BLaER1 (cell line): ENCODE results near the gene KRTAP19-1.

Experiments used
- H3K27ac ChIP-seq: shearing (Covaris generic); formaldehyde crosslinking; 2 replicates; pipeline ENCODE4 v1.8.1; 2022
- H3K27me3 ChIP-seq: shearing (Covaris generic); formaldehyde crosslinking; 2 replicates; pipeline ENCODE4 v1.8.1; 2022
- H3K36me3 ChIP-seq: shearing (Covaris generic); formaldehyde crosslinking; 2 replicates; pipeline ENCODE4 v1.8.1; 2022
- H3K4me1 ChIP-seq: shearing (Covaris generic); formaldehyde crosslinking; 2 replicates; pipeline ENCODE4 v1.8.1; 2022
- H3K4me2 ChIP-seq: shearing (Covaris generic); formaldehyde crosslinking; 2 replicates; pipeline ENCODE4 v1.8.1; 2022
- H3K4me3 ChIP-seq: shearing (Covaris generic); formaldehyde crosslinking; 2 replicates; pipeline ENCODE4 v1.8.1; 2022
- H3K9ac ChIP-seq: shearing (Covaris generic); formaldehyde crosslinking; 2 replicates; pipeline ENCODE4 v1.8.1; 2022
- H3K9me3 ChIP-seq: shearing (Covaris generic); formaldehyde crosslinking; 2 replicates; pipeline ENCODE4 v1.8.1; 2022
- H4K20me1 ChIP-seq: shearing (Covaris generic); formaldehyde crosslinking; 2 replicates; pipeline ENCODE4 v1.8.1; 2022
- Cebpa-rat ChIP-seq: shearing (Covaris generic); IDR thresholded peaks from 2 replicates; pipeline ENCODE4 v1.8.1; 2022

Gene KRTAP19-1

DNA sequence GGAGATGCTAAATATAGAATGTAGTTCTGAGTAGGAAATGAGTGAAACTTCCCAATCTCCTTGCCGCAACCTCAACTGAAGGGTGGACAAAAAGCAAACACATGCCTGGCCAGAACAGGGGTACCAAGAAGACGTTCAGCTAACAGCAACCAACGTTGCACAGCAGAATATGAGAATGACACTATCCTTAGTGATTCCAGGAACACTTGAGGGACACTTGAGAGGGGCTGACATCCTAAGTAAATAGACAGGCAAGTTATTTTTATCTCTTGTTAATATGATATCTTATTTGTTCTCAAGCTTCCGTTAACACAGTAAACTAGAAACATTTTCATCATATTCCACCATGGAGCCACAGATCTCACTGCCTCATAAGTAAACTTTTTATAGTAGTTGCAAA is 908 bp downstream of the KRTAP19-1 start:
- H3K4me2 ChIP-seq, result no peak overlapping the region
- H3K27me3 ChIP-seq, result no peaks in the 10 kb centered on the region
- TF ChIP-seq Cebpa-rat, result no peak
- no peaks in the 10 kb centered on the region for H4K20me1 ChIP-seq
- H3K4me3 ChIP-seq, result no peak overlapping the region
- no peaks in the 10 kb centered on the region for H3K9me3 ChIP-seq
- no peak overlapping the region for H3K27ac ChIP-seq
- H3K4me1 ChIP-seq, result no peaks in the 10 kb centered on the region
- no peak overlapping the region for H3K9ac ChIP-seq
- H3K36me3 ChIP-seq, result no peaks in the 10 kb centered on the region

DNA sequence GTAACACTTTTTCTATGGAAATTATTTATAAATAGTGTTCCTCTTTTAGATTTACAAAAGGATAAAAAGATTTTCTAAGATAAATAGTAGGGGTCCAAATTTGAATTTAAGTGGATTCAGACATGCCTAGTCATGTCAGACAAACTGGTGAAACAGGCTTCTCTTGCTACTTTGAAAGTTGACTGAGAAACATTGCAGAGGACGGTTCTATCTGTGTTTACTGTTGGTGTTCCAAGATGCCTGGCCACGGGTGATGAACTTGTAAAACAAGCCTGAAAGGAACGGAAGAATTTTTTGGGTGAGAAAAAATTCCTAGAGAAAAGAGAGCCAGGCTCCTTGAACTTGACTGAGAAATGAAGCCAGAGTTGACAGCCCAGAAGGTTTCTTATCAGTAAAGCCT is 2.2 kb downstream of the KRTAP19-1 start:
- Histone ChIP-seq H3K27me3 (no peaks in the 10 kb centered on the region), H3K36me3 (no peaks in the 10 kb centered on the region), H3K9ac (no peak overlapping the region), H3K4me3 (no peak overlapping the region), H3K4me1 (no peaks in the 10 kb centered on the region), H3K4me2 (no peak overlapping the region), H4K20me1 (no peaks in the 10 kb centered on the region), H3K9me3 (no peaks in the 10 kb centered on the region), H3K27ac (no peak overlapping the region)
- TF ChIP-seq Cebpa-rat, result no peak

DNA sequence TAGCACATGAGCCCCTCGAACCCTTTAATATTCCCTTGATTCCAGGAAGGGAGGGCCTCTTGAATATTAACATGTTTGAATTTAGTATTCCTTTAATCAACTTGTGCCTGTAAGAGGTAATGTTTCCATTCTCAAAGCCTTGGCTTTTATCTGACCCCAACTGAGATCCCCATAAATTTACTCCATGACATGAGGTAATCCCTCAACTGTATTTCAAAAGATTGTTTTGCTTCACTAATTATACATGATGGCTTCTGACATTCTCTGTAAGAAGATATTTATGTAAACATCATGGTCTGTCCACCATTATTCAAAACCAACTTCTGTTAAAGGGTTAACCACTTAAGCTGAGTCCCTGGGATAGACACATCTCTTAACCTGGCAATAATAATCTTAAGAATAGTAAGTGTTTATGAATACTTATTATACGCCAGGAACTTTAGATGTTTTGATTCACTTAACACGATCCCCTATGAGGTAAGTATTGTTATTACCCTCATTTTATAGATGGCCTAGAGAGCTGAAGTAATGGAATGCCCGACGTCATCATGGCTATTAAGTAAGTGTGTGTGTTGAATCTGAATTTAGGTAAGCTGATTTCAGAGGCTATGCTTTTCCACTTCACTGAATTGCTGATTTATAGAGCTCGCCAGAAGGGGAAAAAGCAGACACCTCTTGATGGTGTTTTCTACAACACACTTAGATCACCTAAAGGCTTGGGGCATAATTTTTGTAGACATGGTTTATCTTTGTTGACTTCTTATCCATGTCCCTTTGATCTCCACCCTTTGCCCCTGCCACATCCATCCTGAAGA is 11.1 kb downstream of the KRTAP19-1 start:
- no peak overlapping the region for H3K4me3 ChIP-seq
- H3K9ac ChIP-seq, result no peak overlapping the region
- H3K27me3 ChIP-seq, result no peaks in the 10 kb centered on the region
- H4K20me1 ChIP-seq, result no peaks in the 10 kb centered on the region
- H3K27ac ChIP-seq, result no peak overlapping the region
- no peak overlapping the region for H3K4me2 ChIP-seq
- H3K4me1 ChIP-seq, result no peaks in the 10 kb centered on the region
- TF ChIP-seq Cebpa-rat, result no peak
- no peaks in the 10 kb centered on the region for H3K9me3 ChIP-seq
- H3K36me3 ChIP-seq, result no peaks in the 10 kb centered on the region

DNA sequence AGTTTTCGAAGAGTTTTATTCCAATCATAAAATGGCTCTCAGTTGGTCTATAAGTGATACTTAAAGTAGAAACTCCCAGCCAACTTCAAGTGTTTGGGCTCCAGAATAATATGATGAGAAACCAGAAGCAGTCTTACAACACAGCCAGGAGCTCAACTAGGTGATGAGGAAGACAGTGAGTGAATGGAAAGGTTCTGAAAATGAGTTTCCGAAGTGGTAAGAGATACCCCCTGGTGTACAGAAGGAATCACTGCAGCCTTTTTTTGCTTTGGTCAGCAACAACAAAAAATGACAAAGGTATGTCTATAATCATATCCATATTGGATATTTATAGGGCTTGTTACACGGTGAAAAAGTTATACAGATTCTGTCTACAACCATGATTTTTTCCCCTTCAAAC is 16.5 kb downstream of the KRTAP19-1 start:
- TF ChIP-seq Cebpa-rat, result no peak
- no peak overlapping the region for H3K4me2 ChIP-seq

DNA sequence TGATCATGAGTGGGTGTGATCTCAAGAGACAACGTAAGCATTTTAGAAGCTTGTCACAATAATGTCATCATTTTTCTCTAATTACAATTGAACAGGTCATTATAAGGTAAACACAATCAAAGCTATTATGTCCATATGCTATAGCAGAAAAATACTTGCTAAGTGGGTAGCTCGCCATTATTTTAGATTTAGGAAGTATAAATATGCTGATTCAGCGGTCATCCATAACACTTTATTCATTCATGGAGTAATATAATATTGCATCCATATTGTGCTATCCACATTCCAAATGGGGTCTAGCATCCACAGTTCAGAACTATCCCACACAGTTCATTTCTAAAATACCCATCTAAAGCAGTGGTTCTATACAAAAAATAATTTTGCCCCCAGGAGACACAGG is 31.7 kb downstream of the KRTAP19-1 start:
- no peak for TF ChIP-seq Cebpa-rat
- no peaks in the 10 kb centered on the region for H4K20me1 ChIP-seq
- H3K4me1 ChIP-seq, result peaks cover 8% of the 10 kb centered on the region
- no peak overlapping the region for H3K27ac ChIP-seq
- H3K36me3 ChIP-seq, result no peaks in the 10 kb centered on the region
- no peaks in the 10 kb centered on the region for H3K27me3 ChIP-seq
- no peak overlapping the region for H3K4me3 ChIP-seq
- no peaks in the 10 kb centered on the region for H3K9me3 ChIP-seq
- no peak overlapping the region for H3K9ac ChIP-seq
- H3K4me2 ChIP-seq, result no peak overlapping the region

More for the DNA sequence above, 16.5 kb downstream of the KRTAP19-1 start:
- Histone ChIP-seq H3K4me3 (no peak overlapping the region), H3K9ac (no peak overlapping the region), H4K20me1 (no peaks in the 10 kb centered on the region), H3K27ac (no peak overlapping the region), H3K36me3 (no peaks in the 10 kb centered on the region), H3K9me3 (no peaks in the 10 kb centered on the region), H3K27me3 (no peaks in the 10 kb centered on the region), H3K4me1 (no peaks in the 10 kb centered on the region)

DNA sequence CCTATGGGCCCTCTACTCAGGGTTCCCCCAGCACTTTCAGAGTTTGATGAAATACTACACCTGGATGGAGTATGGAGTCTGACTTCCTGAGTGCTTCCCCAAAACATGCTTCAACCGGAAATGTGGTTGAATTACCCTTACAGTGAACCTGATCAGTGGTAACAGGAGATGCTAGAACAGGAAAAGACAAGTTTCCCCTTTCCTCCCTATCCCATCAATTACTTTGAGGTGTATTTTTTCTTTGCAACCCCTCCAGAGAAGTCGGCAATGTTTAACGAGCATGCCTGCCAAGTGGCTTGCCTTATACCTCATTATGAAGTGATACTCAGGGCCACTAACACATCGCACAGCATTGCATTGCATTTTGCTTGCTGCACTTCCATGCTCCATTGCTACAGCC is 33.1 kb downstream of the KRTAP19-1 start:
- Histone ChIP-seq H3K27me3 (no peaks in the 10 kb centered on the region), H3K9me3 (no peaks in the 10 kb centered on the region), H3K27ac (no peak overlapping the region), H3K4me1 (peaks cover 8% of the 10 kb centered on the region), H3K36me3 (no peaks in the 10 kb centered on the region), H4K20me1 (no peaks in the 10 kb centered on the region), H3K9ac (no peak overlapping the region), H3K4me3 (no peak overlapping the region), H3K4me2 (peak overlapping the region; percentile 33)
- no peak for TF ChIP-seq Cebpa-rat

DNA sequence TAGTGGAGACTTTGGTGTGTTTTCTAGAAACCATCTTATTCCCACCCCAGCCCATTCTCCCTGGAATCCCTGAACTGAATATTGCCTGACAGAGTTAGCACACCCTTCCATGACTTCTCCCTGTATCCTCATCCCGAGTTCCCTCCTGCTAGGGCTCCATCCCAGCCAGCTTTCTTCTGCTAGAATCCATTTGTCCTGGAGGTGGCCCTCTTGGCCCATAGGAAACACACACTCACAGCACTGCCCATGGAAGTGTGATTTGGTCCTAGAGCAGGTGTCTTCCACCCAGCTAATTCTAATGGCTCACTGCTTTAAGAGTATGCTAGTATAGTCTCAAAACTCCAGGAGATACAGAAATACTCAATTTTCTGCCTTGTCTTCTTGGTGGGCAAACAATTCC is 36.0 kb downstream of the KRTAP19-1 start:
- no peaks in the 10 kb centered on the region for H3K9me3 ChIP-seq
- no peak overlapping the region for H3K4me3 ChIP-seq
- H3K4me2 ChIP-seq, result no peak overlapping the region
- no peak overlapping the region for H3K9ac ChIP-seq
- no peaks in the 10 kb centered on the region for H3K27me3 ChIP-seq
- H4K20me1 ChIP-seq, result no peaks in the 10 kb centered on the region
- no peak for TF ChIP-seq Cebpa-rat
- H3K4me1 ChIP-seq, result peaks cover 8% of the 10 kb centered on the region
- H3K27ac ChIP-seq, result no peak overlapping the region
- H3K36me3 ChIP-seq, result no peaks in the 10 kb centered on the region

DNA sequence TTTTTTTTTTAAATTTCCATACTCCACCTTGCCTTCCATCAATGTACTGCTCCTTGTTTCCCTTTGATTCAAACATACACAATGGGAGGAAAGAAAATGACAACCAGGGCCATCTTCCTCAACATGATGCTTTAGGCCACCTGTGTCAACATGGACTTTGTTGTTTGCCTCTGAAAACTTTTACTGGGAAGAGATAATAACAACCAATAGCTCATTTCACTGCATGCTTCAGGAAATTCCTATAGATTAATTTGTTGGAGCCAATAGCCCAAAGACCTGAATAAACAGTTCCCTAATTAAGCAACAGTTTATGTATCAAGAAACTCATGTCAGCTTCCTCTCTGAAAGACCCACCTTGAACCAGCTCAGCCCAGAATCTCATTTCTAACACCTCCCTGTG is 36.9 kb downstream of the KRTAP19-1 start:
- no peak overlapping the region for H3K4me3 ChIP-seq
- no peak overlapping the region for H3K4me2 ChIP-seq
- no peak overlapping the region for H3K9ac ChIP-seq
- peaks cover 8% of the 10 kb centered on the region for H3K4me1 ChIP-seq
- no peak overlapping the region for H3K27ac ChIP-seq
- H3K36me3 ChIP-seq, result no peaks in the 10 kb centered on the region
- no peaks in the 10 kb centered on the region for H3K9me3 ChIP-seq
- no peaks in the 10 kb centered on the region for H3K27me3 ChIP-seq
- no peak for TF ChIP-seq Cebpa-rat
- H4K20me1 ChIP-seq, result no peaks in the 10 kb centered on the region

DNA sequence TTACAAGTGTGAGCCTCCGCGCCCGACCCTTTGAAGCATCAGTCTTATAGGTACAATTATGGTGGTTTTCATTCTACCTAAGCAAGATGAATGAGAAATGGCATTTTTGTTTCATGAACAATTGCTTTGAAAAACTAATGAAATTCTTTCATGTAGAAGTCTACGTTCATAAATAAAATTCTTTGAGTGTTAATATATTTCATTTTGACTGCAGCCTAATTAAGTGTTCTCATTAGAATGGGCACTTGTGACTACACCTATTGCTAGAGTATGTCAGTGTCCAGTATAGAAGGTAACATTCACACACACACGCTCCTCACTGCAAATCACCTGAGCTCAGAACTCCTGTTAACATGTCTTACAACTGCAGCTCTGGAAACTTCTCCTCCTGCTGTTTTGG is 40.2 kb downstream of the KRTAP19-1 start, which contains the start of gene KRTAP15-1:
TSS of gene KRTAP15-1 (plus strand) at position 301 of the 400 bp plus-strand sequence. CDS start at position 354, 53 bp downstream.
- Histone ChIP-seq H3K4me1 (no peaks in the 10 kb centered on the region), H3K4me2 (no peak within 1 kb of the TSS), H4K20me1 (no peaks in the 10 kb centered on the region), H3K27ac (no peak within 1 kb of the TSS), H3K9me3 (no peaks in the 10 kb centered on the region), H3K4me3 (no peak within 1 kb of the TSS), H3K36me3 (no peaks in the 10 kb centered on the region), H3K27me3 (no peaks in the 10 kb centered on the region), H3K9ac (no peak within 1 kb of the TSS)
- TF ChIP-seq Cebpa-rat, result no peak

DNA sequence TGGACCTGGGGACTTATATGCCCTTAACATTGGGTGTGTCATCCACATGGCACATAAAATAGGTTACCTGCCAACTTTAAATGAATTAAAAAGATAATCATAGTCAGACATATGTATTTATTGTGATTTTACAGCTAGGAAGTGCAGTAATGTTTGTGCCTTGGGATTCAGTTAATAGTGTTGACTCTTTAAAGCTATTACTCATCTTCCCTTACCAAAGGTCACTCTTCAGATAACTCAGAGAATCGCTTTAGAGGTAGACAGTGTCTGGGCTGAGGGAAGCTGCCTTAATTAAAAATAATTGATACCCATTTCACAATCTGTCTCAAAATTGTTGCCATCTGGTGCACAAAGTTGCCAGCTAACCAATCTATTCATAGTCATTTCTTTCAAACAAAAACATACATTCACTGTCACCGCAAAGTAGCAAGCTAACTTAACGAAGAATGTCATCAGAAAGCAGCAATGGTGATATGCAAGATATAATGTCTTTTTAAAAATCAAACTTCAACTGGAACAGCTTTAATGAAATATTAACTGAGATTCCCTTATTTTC is 43.1 kb downstream of the KRTAP19-1 start:
- no peak for TF ChIP-seq Cebpa-rat
- Histone ChIP-seq H3K27me3 (no peaks in the 10 kb centered on the region), H4K20me1 (no peaks in the 10 kb centered on the region), H3K4me2 (no peak overlapping the region), H3K9me3 (no peaks in the 10 kb centered on the region), H3K4me1 (no peaks in the 10 kb centered on the region), H3K9ac (no peak overlapping the region), H3K4me3 (no peak overlapping the region), H3K27ac (no peak overlapping the region), H3K36me3 (no peaks in the 10 kb centered on the region)
